ENCODE data around the gene ETS1. TPM values are rescaled to one million over a fixed set of nuclear protein-coding genes. Genes with fewer than 3 reads are reported as not detected.
A peak's percentile ranks its signal among the peaks of the same experiment; 100 is the strongest.

The ETS1 gene
- polyA plus RNA-seq, 1 donor from 2014 or later: 0.42 TPM

- H3K4me2 ChIP-seq (ENCODE audit: low read length): peak overlapping the region; percentile 57
- H3K79me2 ChIP-seq (replicated peaks; ENCODE audit: insufficient read depth, low read length): no peaks in the 10 kb centered on the region
- H3K27me3 ChIP-seq (ENCODE audit: insufficient read depth, low read depth, low read length): peaks cover 98% of the 10 kb centered on the region
- H3K9me2 ChIP-seq (ENCODE audit: insufficient read depth, low read length): no peaks in the 10 kb centered on the region
- H3K36me3 ChIP-seq (ENCODE audit: insufficient read depth, low read length): no peaks in the 10 kb centered on the region
- peak overlapping the region; percentile 64 for H3K4me3 ChIP-seq (ENCODE audit: low read length)
- no peak overlapping the region for H2AFZ ChIP-seq (ENCODE audit: low read depth, low read length)
- TF ChIP-seq, protein P1, sequence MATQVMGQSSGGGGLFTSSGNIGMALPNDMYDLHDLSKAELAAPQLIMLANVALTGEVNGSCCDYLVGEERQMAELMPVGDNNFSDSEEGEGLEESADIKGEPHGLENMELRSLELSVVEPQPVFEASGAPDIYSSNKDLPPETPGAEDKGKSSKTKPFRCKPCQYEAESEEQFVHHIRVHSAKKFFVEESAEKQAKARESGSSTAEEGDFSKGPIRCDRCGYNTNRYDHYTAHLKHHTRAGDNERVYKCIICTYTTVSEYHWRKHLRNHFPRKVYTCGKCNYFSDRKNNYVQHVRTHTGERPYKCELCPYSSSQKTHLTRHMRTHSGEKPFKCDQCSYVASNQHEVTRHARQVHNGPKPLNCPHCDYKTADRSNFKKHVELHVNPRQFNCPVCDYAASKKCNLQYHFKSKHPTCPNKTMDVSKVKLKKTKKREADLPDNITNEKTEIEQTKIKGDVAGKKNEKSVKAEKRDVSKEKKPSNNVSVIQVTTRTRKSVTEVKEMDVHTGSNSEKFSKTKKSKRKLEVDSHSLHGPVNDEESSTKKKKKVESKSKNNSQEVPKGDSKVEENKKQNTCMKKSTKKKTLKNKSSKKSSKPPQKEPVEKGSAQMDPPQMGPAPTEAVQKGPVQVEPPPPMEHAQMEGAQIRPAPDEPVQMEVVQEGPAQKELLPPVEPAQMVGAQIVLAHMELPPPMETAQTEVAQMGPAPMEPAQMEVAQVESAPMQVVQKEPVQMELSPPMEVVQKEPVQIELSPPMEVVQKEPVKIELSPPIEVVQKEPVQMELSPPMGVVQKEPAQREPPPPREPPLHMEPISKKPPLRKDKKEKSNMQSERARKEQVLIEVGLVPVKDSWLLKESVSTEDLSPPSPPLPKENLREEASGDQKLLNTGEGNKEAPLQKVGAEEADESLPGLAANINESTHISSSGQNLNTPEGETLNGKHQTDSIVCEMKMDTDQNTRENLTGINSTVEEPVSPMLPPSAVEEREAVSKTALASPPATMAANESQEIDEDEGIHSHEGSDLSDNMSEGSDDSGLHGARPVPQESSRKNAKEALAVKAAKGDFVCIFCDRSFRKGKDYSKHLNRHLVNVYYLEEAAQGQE (IDR thresholded peaks at IDR 0.05; ENCODE audit: borderline replicate concordance): no peak
- TF ChIP-seq, protein P2, sequence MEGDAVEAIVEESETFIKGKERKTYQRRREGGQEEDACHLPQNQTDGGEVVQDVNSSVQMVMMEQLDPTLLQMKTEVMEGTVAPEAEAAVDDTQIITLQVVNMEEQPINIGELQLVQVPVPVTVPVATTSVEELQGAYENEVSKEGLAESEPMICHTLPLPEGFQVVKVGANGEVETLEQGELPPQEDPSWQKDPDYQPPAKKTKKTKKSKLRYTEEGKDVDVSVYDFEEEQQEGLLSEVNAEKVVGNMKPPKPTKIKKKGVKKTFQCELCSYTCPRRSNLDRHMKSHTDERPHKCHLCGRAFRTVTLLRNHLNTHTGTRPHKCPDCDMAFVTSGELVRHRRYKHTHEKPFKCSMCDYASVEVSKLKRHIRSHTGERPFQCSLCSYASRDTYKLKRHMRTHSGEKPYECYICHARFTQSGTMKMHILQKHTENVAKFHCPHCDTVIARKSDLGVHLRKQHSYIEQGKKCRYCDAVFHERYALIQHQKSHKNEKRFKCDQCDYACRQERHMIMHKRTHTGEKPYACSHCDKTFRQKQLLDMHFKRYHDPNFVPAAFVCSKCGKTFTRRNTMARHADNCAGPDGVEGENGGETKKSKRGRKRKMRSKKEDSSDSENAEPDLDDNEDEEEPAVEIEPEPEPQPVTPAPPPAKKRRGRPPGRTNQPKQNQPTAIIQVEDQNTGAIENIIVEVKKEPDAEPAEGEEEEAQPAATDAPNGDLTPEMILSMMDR (IDR thresholded peaks at IDR 0.05; ENCODE audit: poor library complexity, severe bottlenecking): no peak
- TF ChIP-seq MXI1 (conservative IDR thresholded peaks at IDR 0.05; ENCODE audit: poor library complexity, severe bottlenecking): no peak
- no peak for TF ChIP-seq SMC3 (conservative IDR thresholded peaks at IDR 0.05; ENCODE audit: poor library complexity)
- TF ChIP-seq EZH2 (IDR thresholded peaks at IDR 0.05; ENCODE audit: borderline replicate concordance, insufficient read depth, low read length, poor library complexity, severe bottlenecking): no peak
- no peak for TF ChIP-seq EP300 (conservative IDR thresholded peaks at IDR 0.05; ENCODE audit: poor library complexity, severe bottlenecking)
- no peak for TF ChIP-seq POLR2AphosphoS5 (IDR thresholded peaks at IDR 0.05)
- no peak overlapping the region for H3K27ac ChIP-seq (ENCODE audit: low read length)
- no peak overlapping the region for H3K9ac ChIP-seq (ENCODE audit: low read length)
- H4K20me1 ChIP-seq (ENCODE audit: insufficient read depth): no peaks in the 10 kb centered on the region
- no peaks in the 10 kb centered on the region for H3K9me3 ChIP-seq (ENCODE audit: low read length)
- H3F3A ChIP-seq (ENCODE audit: insufficient read depth, low read length, poor library complexity, severe bottlenecking): no peaks in the 10 kb centered on the region
These were observed 38.6 kb downstream of the ETS1 start for GRCh38 chr11:128548649-128549255.

- no peaks in the 10 kb centered on the region for H3K9me3 ChIP-seq (ENCODE audit: low read length)
- no peaks in the 10 kb centered on the region for H3K9me2 ChIP-seq (ENCODE audit: insufficient read depth, low read length)
- H3F3A ChIP-seq (ENCODE audit: insufficient read depth, low read length, poor library complexity, severe bottlenecking): no peaks in the 10 kb centered on the region
- no peak overlapping the region for H2AFZ ChIP-seq (ENCODE audit: low read depth, low read length)
- no peak overlapping the region for H3K27ac ChIP-seq (ENCODE audit: low read length)
- peaks cover 98% of the 10 kb centered on the region for H3K27me3 ChIP-seq (ENCODE audit: insufficient read depth, low read depth, low read length)
- no peak overlapping the region for H3K9ac ChIP-seq (ENCODE audit: low read length)
- H3K4me2 ChIP-seq (ENCODE audit: low read length): peak overlapping the region; percentile 57
- TF ChIP-seq, protein P1 (IDR thresholded peaks at IDR 0.05; ENCODE audit: borderline replicate concordance): no peak
- TF ChIP-seq MXI1 (conservative IDR thresholded peaks at IDR 0.05; ENCODE audit: poor library complexity, severe bottlenecking): no peak
- TF ChIP-seq SMC3 (conservative IDR thresholded peaks at IDR 0.05; ENCODE audit: poor library complexity): no peak
- H3K36me3 ChIP-seq (ENCODE audit: insufficient read depth, low read length): no peaks in the 10 kb centered on the region
- peak overlapping the region; percentile 64 for H3K4me3 ChIP-seq (ENCODE audit: low read length)
- H3K79me2 ChIP-seq (replicated peaks; ENCODE audit: insufficient read depth, low read length): no peaks in the 10 kb centered on the region
- H4K20me1 ChIP-seq (ENCODE audit: insufficient read depth): no peaks in the 10 kb centered on the region
These were observed 39.3 kb downstream of the ETS1 start for GRCh38 chr11:128547946-128548648.
